ENCODE results near the gene PRR20C. TPM values are rescaled to one million over a fixed set of nuclear protein-coding genes. Genes with fewer than 3 reads are reported as not detected.
"Not testable (repeated sequence)": the region's sequence is repeated elsewhere in the genome, so short reads cannot be mapped to it uniquely, and the experiment has no call there.

PRR20C gene
- total RNA-seq, 1 experiment from 2014 or later: not detected

DNA sequence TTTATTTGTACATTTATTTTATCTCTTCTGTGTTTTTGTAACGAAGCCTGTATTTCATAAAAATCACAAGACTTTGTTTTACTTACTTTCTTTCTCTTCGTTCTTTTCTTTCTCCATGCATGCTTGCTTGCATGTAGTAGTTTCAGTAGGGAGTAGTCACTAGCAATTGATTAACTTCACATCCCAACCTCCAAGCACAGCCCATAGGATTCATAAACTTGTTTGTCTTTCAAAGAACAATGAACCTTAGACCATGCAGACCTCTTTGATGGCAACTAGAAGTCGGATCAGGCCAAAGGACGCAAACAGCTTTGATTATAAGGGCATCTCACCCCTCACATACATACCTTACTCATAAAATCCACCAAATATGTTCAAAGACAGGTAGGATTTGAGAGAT, 16.3 kb upstream of the PRR20C start:
- CTCF ChIA-PET: no interaction called here
- ATAC-seq (no peak), DNase-seq (ENCODE audit: low read depth, low spot score) (no peak)
- Histone ChIP-seq H3K9me3 (ENCODE audit: control insufficient read depth, insufficient read depth, low read depth, low read length) (no peaks in the 10 kb centered on the region), H3K4me3 (ENCODE audit: low read depth in 2 of 2, low read length in 2 of 2) (no peak overlapping the region), H3K4me1 (ENCODE audit: control insufficient read depth, insufficient read depth, low read length) (no peaks in the 10 kb centered on the region), H3K27me3 (ENCODE audit: control insufficient read depth, insufficient read depth, low read length) (no peaks in the 10 kb centered on the region), H3K27ac (ENCODE audit: low read length) (no peak overlapping the region), H3K36me3 (ENCODE audit: control insufficient read depth, insufficient read depth, low read length) (no peaks in the 10 kb centered on the region)
- in situ Hi-C loops (cut with HindIII; ENCODE audit: low pct_unique_long_range_greater_than_20kb, low sequenced_read_pairs): no loop called here
- no peak for TF ChIP-seq CTCF (IDR thresholded peaks at IDR 0.05)
- no peak for TF ChIP-seq TCF7L2 (IDR thresholded peaks at IDR 0.05; ENCODE audit: low read depth, low read length)
- no peak for TF ChIP-seq REST (IDR thresholded peaks at IDR 0.05; ENCODE audit: insufficient read depth in 1 of 2, low read depth in 2 of 2, low read length in 1 of 2)
- TF ChIP-seq POLR2AphosphoS5 (IDR thresholded peaks at IDR 0.05; ENCODE audit: low read depth, low read length): no peak
- TF ChIP-seq SIN3A (IDR thresholded peaks at IDR 0.05; ENCODE audit: borderline replicate concordance, insufficient read depth, low read depth, low read length): no peak
- no TSS peak for BruUV-seq (replicated peaks)
- intact Hi-C loops (cut with micrococcal nuclease; ENCODE audit: unreplicated experiment): no loop called here
- POLR2A ChIA-PET: no interaction called here

GRCh38 chr13:57138988-57139387, 14.9 kb upstream of the PRR20C start:
- DNase-seq (ENCODE audit: low read depth, low spot score): no peak
- no peak overlapping the region for H3K4me3 ChIP-seq (ENCODE audit: low read depth in 2 of 2, low read length in 2 of 2)
- in situ Hi-C loops (cut with HindIII; ENCODE audit: low pct_unique_long_range_greater_than_20kb, low sequenced_read_pairs): no loop called here
- no peaks in the 10 kb centered on the region for H3K9me3 ChIP-seq (ENCODE audit: control insufficient read depth, insufficient read depth, low read depth, low read length)
- TF ChIP-seq TCF7L2 (IDR thresholded peaks at IDR 0.05; ENCODE audit: low read depth, low read length): no peak
- no peak for TF ChIP-seq POLR2AphosphoS5 (IDR thresholded peaks at IDR 0.05; ENCODE audit: low read depth, low read length)
- no peak for TF ChIP-seq CTCF (IDR thresholded peaks at IDR 0.05)
- H3K36me3 ChIP-seq (ENCODE audit: control insufficient read depth, insufficient read depth, low read length): no peaks in the 10 kb centered on the region
- H3K4me1 ChIP-seq (ENCODE audit: control insufficient read depth, insufficient read depth, low read length): no peaks in the 10 kb centered on the region
- ChIA-PET CTCF (no interaction called here), POLR2A (no interaction called here)
- intact Hi-C loops (cut with micrococcal nuclease; ENCODE audit: unreplicated experiment): no loop called here
- no peak for ATAC-seq
- H3K27ac ChIP-seq (ENCODE audit: low read length): no peak overlapping the region
- BruUV-seq (replicated peaks): no TSS peak
- H3K27me3 ChIP-seq (ENCODE audit: control insufficient read depth, insufficient read depth, low read length): no peaks in the 10 kb centered on the region

GRCh38 chr13:57139781-57140180, 14.1 kb upstream of the PRR20C start:
- H3K27me3 ChIP-seq (ENCODE audit: control insufficient read depth, insufficient read depth, low read length); CTCF ChIA-PET; H3K27ac ChIP-seq (ENCODE audit: low read length); in situ Hi-C loops (cut with HindIII; ENCODE audit: low pct_unique_long_range_greater_than_20kb, low sequenced_read_pairs); H3K9me3 ChIP-seq (ENCODE audit: control insufficient read depth, insufficient read depth, low read depth, low read length); DNase-seq (ENCODE audit: low read depth, low spot score); ATAC-seq; H3K36me3 ChIP-seq (ENCODE audit: control insufficient read depth, insufficient read depth, low read length); H3K4me3 ChIP-seq (ENCODE audit: low read depth in 2 of 2, low read length in 2 of 2); BruUV-seq (replicated peaks); POLR2A ChIA-PET; H3K4me1 ChIP-seq (ENCODE audit: control insufficient read depth, insufficient read depth, low read length); intact Hi-C loops (cut with micrococcal nuclease; ENCODE audit: unreplicated experiment): not testable (repeated sequence)

DNA sequence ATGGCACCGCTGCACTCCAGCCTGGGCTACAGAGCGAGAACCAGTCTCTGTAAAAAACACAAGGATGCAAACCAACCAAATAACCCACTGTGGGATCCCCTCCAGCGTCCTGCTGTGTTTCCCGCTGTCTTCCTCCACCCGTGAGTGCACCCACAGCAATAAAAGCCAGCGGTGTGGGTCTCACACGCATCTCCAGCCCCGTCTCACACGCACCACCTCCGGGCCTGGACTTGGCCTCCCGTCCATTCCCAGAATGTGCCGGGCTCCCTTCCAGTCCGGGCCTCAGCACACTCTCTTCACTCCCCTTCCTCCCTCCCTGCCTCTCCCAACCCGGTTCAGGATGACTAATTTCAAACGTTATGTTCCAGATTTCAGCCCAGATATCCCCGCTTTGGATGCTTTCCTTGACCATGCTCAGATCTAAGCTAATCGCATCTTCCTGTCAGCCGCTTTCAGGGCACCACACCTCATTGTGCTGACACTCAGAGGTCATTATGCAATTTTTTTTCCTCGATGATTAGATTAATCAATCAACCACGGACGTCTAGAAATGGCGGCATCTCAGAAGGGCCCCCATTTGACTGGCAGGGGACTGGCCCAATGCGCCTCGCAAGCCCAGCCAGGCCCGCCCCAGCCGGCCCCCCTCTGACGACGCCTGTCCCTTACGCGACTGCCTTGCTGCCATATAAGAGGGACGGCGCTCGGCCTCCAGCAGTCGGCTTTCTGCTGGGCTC, 13.5 kb upstream of the PRR20C start, which contains the start of gene PRR20A:
PRR20A (plus strand) TSS at position 684 of the 734 bp plus-strand sequence. CDS start 387 bp downstream, outside the sequence.
- H3K4me3 ChIP-seq (ENCODE audit: low read depth in 2 of 2, low read length in 2 of 2); ATAC-seq; CTCF ChIA-PET: not testable (repeated sequence)

More for the DNA sequence above, 13.5 kb upstream of the PRR20C start, which contains the start of gene PRR20A:
- H3K27ac ChIP-seq (ENCODE audit: low read length); H3K9me3 ChIP-seq (ENCODE audit: control insufficient read depth, insufficient read depth, low read depth, low read length); intact Hi-C loops (cut with micrococcal nuclease; ENCODE audit: unreplicated experiment); DNase-seq (ENCODE audit: low read depth, low spot score); in situ Hi-C loops (cut with HindIII; ENCODE audit: low pct_unique_long_range_greater_than_20kb, low sequenced_read_pairs); BruUV-seq (replicated peaks); POLR2A ChIA-PET; H3K36me3 ChIP-seq (ENCODE audit: control insufficient read depth, insufficient read depth, low read length); H3K27me3 ChIP-seq (ENCODE audit: control insufficient read depth, insufficient read depth, low read length); H3K4me1 ChIP-seq (ENCODE audit: control insufficient read depth, insufficient read depth, low read length): not testable (repeated sequence)
